ENCODE results near the gene ARRDC2.
"Not testable (repeated sequence)": the region's sequence is repeated elsewhere in the genome, so short reads cannot be mapped to it uniquely, and the experiment has no call there.

The ARRDC2 gene

DNA sequence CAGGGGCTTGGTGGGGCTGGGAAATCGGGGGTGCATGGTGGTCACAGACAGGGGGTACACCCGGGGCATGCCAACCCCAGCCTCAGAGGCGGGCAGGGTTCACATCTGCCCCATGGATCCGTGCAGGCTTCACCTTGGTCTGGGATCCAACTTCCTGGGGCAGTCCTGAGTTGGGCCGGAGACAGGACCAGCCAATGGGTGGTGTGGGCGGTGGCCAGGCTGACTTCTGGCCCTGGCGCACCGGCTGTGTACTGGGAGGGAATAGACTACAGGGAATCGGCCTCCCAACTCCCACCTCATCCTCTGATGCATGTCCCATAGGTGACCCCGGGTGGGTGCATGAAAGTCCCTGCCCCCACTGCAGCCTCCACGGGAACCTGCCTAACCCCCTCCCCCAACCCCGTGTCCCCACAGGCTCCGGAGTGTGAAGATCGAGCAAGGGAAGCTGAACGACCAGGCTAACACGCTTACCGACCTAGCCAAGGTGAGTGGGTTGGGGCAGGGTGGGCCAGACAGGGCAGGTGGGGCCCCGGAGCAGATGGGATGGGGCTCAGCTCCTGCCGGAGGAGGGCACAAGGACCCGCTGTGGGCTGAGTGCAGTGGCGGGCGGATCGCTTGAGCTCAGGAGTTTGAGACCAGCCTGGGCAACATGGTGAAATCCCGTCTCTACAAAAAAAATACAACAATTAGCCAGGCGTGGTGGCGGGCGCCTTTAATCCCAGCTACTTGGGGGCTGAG is 14.7 kb upstream of the ARRDC2 start:
- no peak for DNase-seq

DNA sequence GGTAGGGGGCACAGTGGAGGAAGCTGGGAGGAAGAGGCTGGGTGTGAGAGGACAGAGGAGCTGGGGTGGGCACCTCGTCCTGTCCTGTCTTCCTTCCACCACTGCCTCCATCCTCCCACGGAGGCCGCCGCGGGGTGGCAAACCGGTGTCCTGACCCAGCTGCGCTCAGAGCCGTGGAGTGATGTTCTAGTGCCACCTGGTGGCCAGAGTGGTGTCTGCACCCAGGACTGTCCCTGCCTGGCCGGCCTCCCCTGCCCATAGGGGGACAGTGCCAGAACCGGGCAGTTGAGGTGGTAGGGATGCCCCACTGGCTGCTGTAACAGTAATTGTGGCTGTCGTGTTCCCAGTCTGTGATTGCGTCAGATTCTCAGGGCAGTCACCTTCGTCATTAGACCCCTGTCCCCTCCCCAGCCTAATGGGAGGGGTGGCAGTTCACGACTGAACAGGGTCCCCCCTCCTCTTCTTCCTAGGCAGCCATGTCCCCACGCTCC is 11.1 kb upstream of the ARRDC2 start:
- no peak for DNase-seq

DNA sequence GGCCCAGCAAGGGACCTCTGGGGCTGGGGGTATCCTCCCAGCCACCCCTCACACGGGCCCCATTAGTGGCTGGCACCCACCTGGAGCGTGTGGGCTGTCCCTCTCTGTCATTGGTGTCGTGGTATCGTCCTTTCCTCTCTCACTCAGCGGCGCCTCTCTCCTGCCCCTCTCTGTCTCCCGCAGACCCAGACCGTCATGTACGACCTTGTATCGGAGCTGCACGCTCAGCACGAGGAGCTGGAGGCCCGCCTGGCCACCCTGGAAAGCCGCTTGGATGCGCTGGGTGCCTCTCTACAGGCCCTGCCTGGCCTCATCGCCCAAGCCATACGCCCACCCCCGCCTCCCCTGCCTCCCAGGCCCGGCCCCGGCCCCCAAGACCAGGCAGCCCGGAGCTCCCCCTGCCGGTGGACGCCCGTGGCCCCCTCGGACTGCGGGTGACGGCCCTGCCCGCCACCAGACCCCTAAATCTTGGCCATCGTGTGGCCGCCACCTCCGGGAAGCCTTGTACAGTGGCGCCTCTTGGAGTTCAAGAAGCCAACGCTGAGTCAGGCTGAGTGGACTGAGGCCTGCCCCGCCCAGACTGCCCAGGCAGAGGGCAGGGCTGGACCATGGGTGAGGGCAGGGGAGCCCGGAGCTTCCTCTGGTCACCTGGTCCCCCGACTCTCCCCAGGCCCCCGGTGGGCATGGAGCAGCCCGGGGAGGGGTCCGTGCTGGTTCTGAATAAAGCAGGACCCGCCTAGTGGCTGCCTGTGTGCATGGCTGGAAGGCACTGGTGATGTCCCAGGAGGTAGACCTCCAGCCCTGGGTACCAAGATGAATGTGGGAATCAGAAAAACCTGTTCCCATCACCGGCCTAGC is 9.8 kb upstream of the ARRDC2 start:
- no peak for DNase-seq

DNA sequence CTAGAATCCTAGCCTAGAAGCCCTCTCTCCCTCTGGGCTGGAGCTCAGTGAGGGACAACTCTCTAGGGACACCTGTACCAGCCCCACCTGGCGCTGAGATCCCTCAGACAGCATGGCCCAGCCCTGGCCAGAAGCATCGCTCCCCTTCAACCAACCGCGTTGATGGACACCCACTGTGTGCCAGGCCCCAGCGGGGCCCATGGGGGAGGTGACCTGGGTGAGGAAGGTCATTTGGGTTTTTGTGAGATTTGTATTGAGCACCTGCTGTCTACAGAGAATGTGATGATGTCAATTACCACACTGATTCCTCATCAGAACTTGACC is 9.2 kb upstream of the ARRDC2 start:
- no peak for DNase-seq

DNA sequence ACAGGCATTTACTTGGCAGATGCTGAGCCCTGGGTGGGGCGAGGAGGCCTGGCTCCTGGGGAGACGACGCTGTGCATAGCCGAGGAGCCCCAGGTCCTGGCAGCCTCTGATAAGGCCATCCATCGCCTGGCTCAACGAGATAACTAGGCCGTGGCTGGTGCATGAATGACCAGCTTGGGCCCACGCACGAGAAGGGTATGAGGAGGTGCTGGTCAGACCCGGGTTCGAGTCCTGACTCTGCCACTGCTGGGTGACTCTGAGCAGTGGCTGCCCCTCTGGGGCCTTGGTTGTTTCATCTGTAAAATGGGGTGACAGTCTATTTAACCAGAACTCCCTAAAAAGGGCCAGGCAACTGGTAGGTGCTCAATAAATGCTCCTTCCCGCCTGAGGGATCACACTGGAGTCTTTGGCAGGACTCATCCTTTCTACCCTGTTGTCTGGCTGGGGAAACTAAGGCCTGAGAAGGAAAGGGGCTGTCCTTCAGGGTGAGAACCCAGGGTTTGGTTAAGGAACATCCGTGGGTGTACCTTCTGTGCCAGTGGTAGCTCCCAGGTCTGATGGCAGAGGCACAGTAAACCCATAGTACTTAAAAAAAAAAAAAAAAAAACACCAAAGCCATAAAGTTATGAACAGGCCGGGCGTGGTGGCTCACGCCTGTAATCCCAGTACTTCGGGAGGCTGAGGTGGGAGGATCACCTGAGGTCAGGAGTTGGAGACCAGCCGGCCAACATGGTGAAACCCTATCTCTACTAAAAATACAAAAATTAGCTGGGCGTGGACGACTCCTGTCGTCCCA is 8.1 kb upstream of the ARRDC2 start:
- no peak for DNase-seq

DNA sequence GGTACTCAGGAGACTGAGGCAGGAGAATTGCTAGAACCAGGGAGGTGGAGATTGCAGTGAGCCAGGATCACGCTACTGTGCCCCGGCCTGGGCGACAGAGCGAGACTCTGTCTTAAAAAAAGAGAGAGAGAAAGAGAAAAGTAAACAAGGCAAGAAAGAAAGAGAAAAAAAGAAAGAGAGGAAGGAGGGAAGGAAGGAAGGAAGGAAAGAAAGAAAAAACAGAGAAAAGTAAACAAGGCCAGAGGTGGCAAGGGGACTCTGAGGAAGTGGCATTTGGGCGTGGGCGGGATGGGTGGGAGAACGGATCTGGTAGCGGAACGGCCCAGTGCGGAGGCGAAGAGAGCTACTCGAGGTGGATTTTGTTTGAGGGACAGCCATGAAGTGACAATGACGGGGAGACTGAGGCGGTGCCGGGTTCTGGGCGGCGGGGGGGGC is 7.5 kb upstream of the ARRDC2 start:
- DNase-seq, result no peak

DNA sequence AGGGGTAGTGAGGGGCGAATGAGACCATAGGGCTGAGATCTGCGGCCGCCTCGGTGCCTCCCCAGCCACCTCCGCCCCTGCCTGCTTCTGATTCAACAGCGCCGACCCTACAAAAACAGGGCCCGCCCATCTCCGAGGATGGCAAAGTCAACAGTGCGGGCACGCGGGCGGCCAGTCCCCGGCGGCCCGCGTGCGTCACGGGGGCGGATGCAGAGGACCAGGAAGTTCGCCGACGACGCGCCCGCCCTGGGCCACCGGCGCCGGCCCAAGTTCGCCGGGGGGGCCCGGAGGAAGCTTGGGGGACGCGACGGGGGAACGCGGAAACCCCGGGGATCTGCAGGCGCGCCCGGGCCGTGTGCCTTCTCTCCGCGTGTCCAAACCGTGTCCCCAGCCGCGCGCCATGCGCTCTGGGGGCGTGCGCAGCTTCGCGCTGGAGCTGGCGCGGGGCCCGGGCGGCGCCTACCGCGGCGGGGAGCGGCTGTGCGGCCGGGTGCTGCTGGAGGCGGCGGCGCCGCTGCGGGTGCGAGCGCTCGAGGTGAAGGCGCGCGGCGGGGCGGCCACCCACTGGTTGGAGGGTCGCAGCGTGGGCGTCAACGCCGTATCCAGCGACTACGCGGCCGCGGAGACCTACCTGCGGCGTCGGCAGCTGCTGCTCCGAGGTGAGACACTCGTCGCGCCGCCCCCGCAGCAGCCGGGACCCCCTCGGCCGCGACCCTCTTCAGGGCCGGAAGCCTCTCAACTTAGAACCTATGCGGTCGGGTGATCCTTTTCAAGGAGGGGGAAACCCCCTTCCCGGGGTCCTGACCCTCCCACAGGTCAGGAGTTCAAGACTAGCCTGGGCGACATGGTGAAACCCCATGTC is 6.8 kb upstream of the ARRDC2 start:
- no peak for DNase-seq

DNA sequence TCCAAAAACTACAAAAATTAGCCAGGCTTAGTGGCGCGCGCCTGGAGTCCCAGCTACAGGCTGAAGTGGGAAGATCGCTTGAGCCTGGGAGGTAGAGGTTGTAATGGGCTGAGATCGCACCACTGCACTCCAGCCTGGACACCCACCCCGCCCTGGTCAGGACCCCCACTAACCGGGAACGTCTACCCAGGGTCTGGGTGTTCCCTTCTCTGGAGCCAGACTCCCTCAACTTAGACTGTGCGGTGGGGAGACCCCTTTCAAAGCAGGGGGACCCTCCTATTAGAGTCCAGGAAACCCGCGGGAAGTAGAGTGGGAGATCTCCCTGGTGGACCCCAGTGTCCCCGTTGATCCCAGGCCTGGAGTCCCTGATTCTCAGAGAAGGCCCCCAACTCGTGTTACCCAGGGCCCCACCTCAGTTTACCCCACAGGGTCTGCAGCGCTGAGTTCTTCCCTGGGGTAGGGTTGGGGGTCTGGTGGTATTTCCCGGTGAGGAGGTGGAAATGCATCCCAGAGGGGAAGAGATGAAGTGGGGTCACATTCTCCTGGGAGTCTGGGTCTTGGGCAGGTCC is 6.1 kb upstream of the ARRDC2 start:
- no peak for DNase-seq

DNA sequence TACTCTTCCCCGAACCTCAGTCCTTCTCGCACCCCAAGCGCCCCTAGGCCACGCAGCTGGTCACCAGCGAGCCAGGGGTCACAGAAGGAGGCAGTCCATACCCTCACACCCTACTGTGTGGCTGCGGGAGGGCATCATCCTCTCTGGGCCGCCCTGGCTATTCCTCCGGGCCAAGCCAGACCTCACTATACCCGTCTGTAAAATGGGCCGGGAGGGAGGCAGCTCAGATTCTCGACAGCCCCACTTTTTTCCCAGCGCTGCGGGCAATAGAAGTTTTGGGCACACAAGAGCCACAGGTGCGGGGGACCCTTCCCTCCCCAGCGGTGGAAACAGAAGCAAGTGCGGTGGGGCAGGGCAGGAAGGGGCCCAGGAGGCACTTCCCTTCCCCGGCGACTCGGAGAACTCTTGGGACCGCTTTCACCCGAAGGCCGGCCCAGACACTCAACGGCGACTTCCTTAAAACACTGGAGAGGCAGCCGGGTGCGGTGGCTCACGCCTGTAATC is 5.6 kb upstream of the ARRDC2 start:
- DNase-seq, result no peak

DNA sequence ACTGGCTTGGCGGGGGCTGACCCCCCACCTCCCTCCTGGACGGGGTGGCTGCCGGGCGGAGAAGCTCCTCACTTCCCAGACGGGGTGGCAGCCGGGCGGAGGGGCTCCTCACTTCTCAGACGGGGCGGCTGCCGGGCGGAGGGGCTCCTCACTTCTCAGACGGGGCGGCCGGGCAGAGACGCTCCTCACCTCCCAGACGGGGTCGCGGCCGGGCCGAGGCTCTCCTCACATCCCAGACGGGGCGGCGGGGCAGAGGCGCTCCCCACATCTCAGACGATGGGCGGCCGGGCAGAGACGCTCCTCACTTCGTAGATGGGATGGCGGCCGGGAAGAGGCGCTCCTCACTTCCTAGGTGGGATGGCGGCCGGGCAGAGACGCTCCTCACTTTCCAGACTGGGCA is 2.2 kb upstream of the ARRDC2 start:
- DNase-seq, result not testable (repeated sequence)

DNA sequence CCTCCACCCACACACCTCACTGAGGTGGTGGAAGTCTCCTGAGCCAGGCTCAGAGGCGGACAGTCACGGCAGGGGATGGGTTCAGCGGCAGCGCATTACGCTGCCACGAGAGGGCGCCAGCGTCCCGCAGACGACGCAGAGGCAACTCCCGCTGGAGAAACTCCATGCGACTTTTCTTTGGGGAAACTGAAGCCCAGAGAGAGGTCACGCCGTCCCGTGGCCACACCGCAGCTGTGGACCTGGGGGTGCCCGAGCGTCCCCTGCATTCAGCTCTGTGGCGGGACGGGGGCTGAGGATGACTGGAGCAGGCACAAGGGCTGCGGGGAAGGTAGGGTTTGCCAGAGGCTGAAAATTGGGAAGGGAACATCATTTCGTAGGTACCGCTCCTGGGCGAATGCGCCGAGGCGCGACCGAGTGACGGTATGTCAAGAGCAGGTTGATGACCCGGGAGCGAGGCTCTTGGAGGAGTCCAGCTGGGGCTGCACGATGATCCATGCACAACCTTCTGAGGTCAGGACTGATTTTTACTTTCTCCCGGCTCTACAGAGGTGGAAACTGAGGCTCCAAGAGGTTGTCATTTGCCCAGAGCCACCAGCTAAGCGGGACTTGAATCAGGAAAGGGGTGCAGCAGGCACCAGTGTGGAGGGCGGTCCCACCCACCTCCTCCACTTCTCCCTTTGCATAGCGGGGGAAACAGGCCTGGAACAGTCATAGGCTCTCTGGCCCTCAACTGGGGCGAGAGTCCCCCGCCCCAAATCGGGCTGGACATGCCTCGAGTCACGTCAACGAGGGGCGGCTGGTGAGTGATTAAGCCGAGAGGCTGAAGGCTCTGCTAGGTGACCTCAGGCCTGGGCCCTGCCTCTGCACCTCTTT is 690 bp upstream of the ARRDC2 start:
- no peak for DNase-seq

DNA sequence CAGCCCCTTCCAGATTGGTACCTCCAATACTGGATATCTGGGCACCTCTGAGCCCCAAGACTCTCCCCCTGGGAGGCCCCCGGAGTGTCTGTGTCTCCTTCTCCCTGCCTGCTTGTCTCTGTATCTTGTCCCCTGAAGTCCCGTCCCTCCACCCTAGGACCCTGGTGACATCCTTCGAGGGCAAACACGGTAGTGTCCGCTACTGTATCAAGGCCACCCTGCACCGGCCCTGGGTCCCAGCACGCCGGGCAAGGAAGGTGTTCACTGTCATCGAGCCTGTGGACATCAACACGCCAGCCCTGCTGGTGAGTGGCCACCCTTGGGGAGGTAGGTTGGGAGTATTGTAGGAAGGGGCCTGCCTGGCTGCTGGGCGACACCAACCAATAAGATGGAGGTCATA is 844 bp downstream of the ARRDC2 start:
- DNase-seq, result no peak

DNA sequence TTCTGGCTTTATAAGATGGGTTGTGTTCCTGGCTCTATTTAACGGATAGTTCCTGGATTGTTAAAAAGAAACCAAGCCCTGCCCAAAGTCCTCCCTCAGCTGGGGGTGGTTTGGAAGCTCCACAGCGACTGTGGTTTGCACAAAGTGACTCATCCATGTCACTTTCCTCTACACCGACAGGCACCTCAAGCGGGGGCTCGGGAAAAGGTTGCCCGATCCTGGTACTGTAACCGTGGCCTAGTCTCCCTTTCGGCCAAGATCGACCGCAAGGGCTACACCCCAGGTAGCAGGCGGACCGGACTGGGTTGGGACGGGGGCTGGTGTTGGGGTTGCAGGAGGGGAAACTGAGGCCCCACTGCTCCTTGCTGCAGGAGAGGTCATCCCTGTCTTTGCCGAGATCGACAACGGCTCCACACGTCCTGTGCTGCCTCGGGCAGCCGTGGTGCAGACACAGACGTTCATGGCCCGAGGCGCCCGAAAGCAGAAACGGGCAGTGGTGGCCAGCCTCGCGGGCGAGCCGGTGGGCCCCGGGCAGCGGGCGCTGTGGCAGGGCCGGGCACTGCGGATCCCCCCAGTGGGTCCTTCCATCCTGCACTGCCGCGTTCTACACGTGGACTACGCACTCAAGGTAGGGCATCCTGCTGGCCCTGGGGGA is 1.6 kb downstream of the ARRDC2 start:
- DNase-seq, result no peak

DNA sequence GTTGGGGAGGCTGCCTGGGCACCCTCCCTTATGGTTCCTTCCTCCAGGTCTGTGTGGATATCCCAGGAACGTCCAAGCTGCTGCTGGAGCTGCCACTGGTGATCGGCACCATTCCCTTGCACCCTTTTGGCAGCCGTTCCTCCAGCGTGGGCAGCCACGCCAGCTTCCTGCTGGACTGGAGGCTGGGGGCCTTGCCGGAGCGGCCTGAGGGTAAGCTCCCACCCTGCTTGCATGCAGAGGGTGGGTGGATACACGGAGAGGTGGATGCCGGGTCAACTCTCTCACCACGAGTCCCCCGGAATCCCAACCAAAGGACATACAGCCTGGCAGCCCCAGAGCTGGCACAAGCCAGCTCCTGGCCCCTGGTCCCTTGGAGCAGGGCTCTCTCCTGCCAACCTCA is 2.2 kb downstream of the ARRDC2 start:
- no peak for DNase-seq

DNA sequence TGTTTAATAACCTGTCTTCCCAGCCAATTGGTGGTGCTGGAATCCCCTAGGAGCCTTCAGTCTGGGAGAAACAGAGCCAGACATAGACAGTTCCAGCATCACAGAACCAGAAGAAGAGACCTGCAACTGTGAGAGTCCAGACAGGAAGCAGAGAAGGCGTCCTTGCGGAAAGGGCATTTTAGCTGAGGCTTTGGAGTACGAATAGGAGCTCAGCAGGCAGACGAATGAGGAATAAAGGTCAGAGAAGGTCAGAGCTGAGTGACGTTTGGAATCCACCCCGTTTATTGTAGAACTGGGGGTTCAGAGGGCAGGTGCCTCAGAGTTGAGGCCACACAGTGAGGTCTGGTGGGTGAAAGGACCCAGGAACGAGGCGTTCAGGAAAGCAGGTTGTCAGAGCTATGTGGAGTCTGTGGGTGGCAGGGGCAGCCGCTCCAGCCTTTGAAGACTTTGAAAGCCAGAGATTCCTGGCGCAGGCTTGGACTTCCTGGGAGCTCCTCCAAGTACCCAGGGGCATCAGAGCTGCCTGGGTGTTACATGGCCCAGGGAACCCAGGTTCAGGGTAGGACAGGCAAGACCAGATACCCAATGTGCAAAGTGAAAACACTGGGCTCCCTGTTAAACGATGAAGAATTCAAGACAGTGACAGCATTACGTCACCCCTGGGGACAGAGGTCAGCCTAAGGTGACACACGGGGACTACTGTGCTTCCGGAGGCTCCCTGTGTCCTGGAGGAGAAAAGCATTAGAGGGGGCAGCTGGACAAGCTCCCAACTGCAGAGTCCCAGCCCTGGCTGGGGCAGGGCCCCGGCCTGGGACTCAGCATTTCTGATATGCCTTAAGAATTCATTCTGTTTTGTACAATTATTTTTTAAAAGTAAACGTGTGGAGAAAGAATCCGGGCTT is 5.5 kb downstream of the ARRDC2 start:
- no peak for DNase-seq

DNA sequence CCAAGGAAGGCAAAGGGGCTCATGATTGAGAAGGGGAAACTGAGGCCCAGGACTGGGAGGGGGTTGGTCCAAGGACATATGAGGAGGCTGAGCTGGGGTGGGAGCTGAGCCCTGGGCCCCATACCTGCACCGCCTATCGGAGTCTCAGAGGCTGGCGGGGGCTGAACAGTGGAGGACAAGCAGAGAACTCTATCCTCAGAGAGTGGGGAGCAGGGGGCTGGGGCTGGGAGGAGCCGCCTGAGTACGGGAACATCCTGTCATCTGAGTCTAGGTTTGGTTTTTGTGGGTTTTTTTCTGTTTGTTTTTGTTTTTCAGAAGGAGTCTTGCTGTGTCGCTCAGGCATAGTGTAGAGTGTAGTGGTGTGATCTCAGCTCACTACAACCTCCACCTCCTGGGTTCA is 6.2 kb downstream of the ARRDC2 start:
- no peak for DNase-seq

DNA sequence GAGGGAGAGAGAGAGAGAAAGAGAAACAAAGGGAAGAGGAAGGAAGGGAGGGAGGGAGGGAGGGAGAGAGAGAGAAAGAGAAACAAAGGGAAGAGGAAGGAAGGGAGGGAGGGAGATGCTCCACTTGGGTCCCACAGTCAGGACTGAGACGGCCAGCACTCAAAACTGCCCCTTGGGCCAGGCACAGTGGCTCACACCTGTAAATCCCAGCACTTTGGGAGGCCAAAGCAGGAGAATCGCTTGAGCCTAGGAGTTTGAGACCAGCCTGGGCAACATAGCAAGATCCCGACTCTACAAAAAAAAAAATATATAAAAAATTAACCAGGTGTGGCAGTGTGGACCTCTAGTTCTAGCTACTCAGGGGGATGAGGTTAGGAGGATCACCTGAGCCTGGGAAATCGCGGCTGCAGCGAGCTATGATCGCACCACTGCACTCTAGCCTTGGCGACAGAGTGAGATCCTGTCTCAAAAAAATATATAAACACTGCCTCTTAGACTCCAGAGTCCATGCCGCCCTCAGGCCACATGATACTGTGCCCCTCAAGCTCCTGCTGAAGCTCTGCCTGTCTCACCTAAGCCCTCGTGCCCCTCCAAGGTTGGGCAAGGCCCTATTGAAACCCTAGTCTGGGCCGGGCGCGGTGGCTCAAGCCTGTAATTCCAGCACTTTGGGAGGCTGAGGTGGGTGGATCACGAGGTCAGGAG is 8.4 kb downstream of the ARRDC2 start:
- DNase-seq, result no peak

DNA sequence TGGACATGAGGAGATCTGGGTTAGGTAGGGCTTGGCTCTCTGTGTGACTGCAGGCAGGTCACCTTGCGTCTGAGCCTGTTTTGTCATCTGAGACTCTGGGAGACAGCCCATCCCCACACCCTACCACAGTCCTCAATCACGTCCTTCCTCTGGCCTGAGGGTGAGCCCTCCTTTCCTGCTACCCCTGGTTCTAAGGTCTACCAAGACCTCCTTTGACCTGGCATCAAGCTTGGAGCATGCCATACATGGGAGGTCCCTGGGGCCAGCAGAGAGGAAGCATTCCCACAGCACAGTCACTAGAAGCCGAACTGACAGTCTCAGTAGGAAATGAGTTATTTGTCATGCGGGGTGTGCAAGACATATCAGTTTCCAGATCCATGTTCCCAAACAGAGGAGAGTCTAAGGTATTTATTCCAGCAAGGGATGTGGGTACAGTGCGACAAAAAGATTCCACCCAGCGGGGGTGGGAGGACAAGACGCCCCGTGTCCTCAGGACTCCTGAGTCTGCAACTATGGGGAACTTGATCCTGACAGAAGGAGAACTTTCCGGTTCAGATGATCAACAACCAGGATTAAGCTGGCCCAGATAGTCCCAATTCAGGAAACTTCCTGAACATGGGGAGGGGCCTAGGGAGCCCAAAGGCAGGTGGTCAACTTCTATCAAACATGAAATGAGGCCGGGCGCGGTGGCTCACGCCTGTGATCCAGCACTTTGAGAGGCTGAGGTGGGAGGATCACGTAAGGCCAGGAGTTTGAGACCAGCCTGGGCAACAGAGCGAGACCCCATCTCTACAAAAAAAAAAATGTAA is 9.5 kb downstream of the ARRDC2 start:
- no peak for DNase-seq
